ENCODE measurements around the gene INSM1. TPM values are rescaled to one million over a fixed set of nuclear protein-coding genes. Genes with fewer than 3 reads are reported as not detected.

INSM1 gene
- total RNA-seq, 4 donors from 2014 or later, result 0.11 to 0.19 TPM; not detected in 2

DNA sequence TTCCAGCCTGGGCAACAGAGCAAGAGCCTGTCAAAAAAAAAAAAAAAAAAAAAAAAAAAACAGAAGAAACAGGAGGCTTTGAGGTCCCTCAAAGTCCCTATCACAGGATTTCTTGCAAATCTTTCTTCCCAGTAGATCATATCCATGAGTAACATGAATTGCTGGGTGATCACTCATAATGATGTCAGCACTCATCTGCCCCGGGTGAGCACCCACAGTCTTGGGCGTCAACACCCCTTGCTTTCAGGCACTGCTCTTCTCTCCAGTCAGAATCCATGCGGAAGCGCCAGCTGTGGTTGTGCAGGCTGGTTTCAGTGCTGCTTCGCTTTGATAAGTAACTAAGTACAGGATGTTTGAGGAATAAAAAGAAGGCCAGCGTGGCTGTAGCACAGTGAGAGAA is 40.2 kb upstream of the INSM1 start:
- 88 to 90% methylated on average over 6 of the region's 6 CpGs for WGBS, 2 donors

DNA sequence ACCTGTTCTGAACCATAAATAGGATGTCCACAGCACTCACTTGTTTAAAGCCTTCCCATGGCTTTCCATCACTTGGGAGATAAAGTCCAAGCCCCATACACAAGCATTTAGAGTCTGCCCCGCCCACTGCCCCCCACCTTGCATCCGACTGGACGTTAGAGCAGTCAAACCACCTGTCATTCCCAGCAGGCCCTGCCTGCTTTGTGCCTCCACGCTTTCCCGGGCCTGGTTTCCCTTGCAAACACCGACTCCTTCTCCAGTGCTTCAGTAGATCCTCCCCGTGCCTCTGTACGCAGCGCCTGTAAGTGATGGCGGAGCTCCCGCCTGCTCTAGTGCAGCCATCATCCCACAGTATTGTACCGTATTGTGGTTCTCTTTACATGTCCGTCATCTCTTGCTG is 38.3 kb upstream of the INSM1 start:
- intact Hi-C loops (cut with DNase I; ENCODE audit: low total_unique reads), result no loop called here
- peak in 1 of 2 donors; percentile 74 for DNase-seq (ENCODE audit: low spot score in 2 of 2)
- H3K4me3 ChIP-seq (ENCODE audit: low read depth, poor library complexity, severe bottlenecking), result no peak overlapping the region
- TF ChIP-seq, protein P1, sequence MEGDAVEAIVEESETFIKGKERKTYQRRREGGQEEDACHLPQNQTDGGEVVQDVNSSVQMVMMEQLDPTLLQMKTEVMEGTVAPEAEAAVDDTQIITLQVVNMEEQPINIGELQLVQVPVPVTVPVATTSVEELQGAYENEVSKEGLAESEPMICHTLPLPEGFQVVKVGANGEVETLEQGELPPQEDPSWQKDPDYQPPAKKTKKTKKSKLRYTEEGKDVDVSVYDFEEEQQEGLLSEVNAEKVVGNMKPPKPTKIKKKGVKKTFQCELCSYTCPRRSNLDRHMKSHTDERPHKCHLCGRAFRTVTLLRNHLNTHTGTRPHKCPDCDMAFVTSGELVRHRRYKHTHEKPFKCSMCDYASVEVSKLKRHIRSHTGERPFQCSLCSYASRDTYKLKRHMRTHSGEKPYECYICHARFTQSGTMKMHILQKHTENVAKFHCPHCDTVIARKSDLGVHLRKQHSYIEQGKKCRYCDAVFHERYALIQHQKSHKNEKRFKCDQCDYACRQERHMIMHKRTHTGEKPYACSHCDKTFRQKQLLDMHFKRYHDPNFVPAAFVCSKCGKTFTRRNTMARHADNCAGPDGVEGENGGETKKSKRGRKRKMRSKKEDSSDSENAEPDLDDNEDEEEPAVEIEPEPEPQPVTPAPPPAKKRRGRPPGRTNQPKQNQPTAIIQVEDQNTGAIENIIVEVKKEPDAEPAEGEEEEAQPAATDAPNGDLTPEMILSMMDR (IDR thresholded peaks at IDR 0.05), result no peak
- TF ChIP-seq POLR2A (IDR thresholded peaks at IDR 0.05), result no peak
- 88 to 91% methylated on average over 13 of the region's 13 CpGs for WGBS, 2 donors

More for the DNA sequence above, 40.2 kb upstream of the INSM1 start:
- TF ChIP-seq, protein P1 (IDR thresholded peaks at IDR 0.05), result no peak
- no peak for TF ChIP-seq POLR2A (IDR thresholded peaks at IDR 0.05)
- H3K4me3 ChIP-seq (ENCODE audit: low read depth, poor library complexity, severe bottlenecking), result no peak overlapping the region
- intact Hi-C loops (cut with DNase I; ENCODE audit: low total_unique reads), result loop anchor here (1.0 kb wide), 1 partner anchor 24 kb away; no protein-coding TSS in a partner anchor
- no peak for DNase-seq (ENCODE audit: low spot score in 2 of 2)

DNA sequence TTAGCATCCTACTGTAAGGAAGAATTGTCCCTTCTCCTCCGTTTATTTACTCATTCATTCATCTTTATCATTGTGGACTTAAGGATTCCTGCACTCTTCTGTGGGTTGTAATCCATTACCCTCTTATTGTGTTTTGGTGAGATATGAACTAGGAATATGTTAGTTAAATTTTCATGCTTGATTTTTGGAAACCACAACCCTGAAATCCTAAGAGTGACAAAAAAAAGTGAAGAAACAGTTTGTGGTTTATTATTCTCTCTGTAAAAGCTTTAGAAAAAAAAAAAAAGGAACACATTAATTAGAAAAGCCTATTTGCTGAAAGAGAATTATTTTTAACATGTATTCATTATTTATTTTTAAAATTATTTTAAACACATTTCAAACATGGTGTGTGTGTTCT is 36.7 kb upstream of the INSM1 start:
- no peak overlapping the region for H3K4me3 ChIP-seq (ENCODE audit: low read depth, poor library complexity, severe bottlenecking)
- no peak for DNase-seq (ENCODE audit: low spot score in 2 of 2)
- TF ChIP-seq POLR2A (IDR thresholded peaks at IDR 0.05), result no peak
- TF ChIP-seq, protein P1 (IDR thresholded peaks at IDR 0.05), result no peak
- 63 to 72% methylated on average over 1 of the region's 1 CpG for WGBS, 2 donors
- intact Hi-C loops (cut with DNase I; ENCODE audit: low total_unique reads), result no loop called here

DNA sequence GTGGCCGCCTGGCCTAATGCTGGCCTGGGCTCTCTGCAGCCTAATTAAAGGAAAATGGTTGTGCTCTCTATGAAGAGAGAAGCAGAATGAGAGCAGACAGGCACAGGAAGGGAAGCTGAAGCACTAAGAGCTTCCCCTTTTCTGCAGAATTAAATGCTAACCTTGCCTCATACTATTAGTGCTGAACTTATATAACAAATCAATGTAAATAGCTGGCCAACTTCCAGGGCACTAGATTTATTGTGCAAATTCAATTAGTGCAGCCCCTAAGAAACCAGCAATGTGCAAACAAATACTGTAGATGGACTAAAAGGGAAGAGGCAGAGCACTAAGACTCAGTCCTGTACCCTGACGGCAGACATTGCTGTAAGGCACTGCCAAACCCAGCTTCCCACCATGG is 36.1 kb upstream of the INSM1 start:
- intact Hi-C loops (cut with DNase I; ENCODE audit: low total_unique reads), result no loop called here
- DNase-seq (ENCODE audit: low spot score in 2 of 2), result no peak
- no peak for TF ChIP-seq POLR2A (IDR thresholded peaks at IDR 0.05)
- TF ChIP-seq, protein P1 (IDR thresholded peaks at IDR 0.05), result no peak
- H3K4me3 ChIP-seq (ENCODE audit: low read depth, poor library complexity, severe bottlenecking), result no peak overlapping the region
- 82 to 95% methylated on average over 2 of the region's 2 CpGs for WGBS, 2 donors

DNA sequence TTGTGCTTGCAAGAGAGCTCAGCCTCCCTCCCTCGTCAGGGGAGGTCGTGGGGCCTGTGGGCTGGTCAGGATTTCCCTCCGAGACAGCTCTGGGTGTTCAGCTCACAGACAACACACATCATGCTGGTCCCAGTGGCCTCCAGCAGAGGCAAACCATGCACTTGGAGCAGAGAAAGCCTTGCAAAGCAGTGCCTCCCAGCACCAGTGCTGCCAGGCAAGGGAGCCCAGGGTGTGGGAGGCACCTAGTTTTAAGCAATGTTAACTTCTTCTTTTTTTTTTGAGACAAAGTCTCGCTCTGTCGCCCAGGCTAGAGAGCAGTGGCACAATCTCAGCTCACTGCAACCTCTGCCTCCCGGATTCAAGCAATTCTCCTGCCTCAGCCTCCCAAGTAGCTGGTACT is 34.0 kb upstream of the INSM1 start:
- 78 to 88% methylated on average over 6 of the region's 6 CpGs for WGBS, 2 donors
- no peak overlapping the region for H3K4me3 ChIP-seq (ENCODE audit: low read depth, poor library complexity, severe bottlenecking)
- no peak for TF ChIP-seq POLR2A (IDR thresholded peaks at IDR 0.05)
- TF ChIP-seq, protein P1 (IDR thresholded peaks at IDR 0.05), result no peak
- DNase-seq (ENCODE audit: low spot score in 2 of 2), result peak in 1 of 2 donors; percentile 74
- intact Hi-C loops (cut with DNase I; ENCODE audit: low total_unique reads), result no loop called here

DNA sequence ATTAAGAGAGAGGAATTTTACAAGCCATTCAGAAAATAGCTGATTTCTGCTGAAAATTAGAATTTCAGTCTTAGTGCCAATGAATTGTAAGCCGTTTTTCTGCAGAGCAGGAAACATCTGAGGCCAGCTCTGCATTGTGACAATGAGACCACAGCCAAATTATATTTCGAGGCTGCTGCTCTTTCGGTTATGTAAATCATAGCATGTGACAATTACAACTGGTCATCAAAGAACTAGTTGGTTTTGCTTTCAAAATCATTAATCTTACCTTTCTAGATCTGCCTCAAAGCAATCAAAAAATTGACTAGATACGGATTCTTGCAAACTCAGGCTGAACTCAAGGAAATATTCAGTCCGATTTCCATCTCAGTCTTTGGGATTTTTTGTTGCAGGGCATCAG is 33.4 kb upstream of the INSM1 start:
- no peak for DNase-seq (ENCODE audit: low spot score in 2 of 2)
- WGBS, 2 donors, result 32 to 34% methylated on average over 5 of the region's 5 CpGs
- no peak for TF ChIP-seq POLR2A (IDR thresholded peaks at IDR 0.05)
- TF ChIP-seq, protein P1 (IDR thresholded peaks at IDR 0.05), result no peak
- no peak overlapping the region for H3K4me3 ChIP-seq (ENCODE audit: low read depth, poor library complexity, severe bottlenecking)
- intact Hi-C loops (cut with DNase I; ENCODE audit: low total_unique reads), result no loop called here
